HAP-1 (cell line): Measurements from ENCODE around the gene ELMO1.

ENCODE experiments used
- DNase-seq, 2 experiments: peaks; one replicate each; pipeline ENCODE4 v3.0.0-alpha.2; 2016 to 2020; ENCODE audit warnings: low spot score in 2 of 2
- H3K27me3 ChIP-seq: fragments of 250-450 bp; sonication (Bioruptor Pico); 2 replicates; pipeline ENCODE4 v1.5.1; 2020; ENCODE audit warnings: low read depth, mild to moderate bottlenecking, moderate library complexity
- H3K36me3 ChIP-seq: fragments of 250-450 bp; sonication (Bioruptor Pico); replicated peaks from 2 replicates; pipeline ENCODE4 v1.5.1; 2020; ENCODE audit warnings: mild to moderate bottlenecking
- H3K4me1 ChIP-seq: fragments of 250-450 bp; sonication (Bioruptor Pico); 2 replicates; pipeline ENCODE4 v1.5.1; 2020; ENCODE audit warnings: mild to moderate bottlenecking
- H3K4me3 ChIP-seq: fragments of 250-450 bp; sonication (Bioruptor Pico); 2 replicates; pipeline ENCODE4 v1.5.1; 2020; ENCODE audit warnings: mild to moderate bottlenecking, moderate library complexity
- H3K9me3 ChIP-seq: fragments of 250-450 bp; sonication (Bioruptor Pico); 2 replicates; pipeline ENCODE4 v1.5.1; 2020; ENCODE audit warnings: mild to moderate bottlenecking, moderate library complexity
- in situ Hi-C: fragments of 300-500 bp; cut with MboI; formaldehyde crosslinking; loops from 3 replicates; pipeline ENCODE4 v1.14.3; 2020; ENCODE audit warnings: low sequenced_read_pairs, inconsistent platforms, mixed read lengths

The ELMO1 gene

GRCh38 chr7:37372750-37373149 lies 75.9 kb downstream of the ELMO1 start:
- H3K36me3 ChIP-seq = no peaks in the 10 kb centered on the region
- H3K27me3 ChIP-seq = no peaks in the 10 kb centered on the region
- no peaks in the 10 kb centered on the region for H3K9me3 ChIP-seq
- no peaks in the 10 kb centered on the region for H3K4me1 ChIP-seq
- H3K4me3 ChIP-seq = no peak overlapping the region
- in situ Hi-C loops = no loop called here
- no peak for DNase-seq

GRCh38 chr7:37371755-37372154 lies 76.9 kb downstream of the ELMO1 start:
- H3K27me3 ChIP-seq = no peaks in the 10 kb centered on the region
- in situ Hi-C loops = no loop called here
- H3K9me3 ChIP-seq = no peaks in the 10 kb centered on the region
- H3K4me3 ChIP-seq = no peak overlapping the region
- no peaks in the 10 kb centered on the region for H3K4me1 ChIP-seq
- no peak for DNase-seq
- no peaks in the 10 kb centered on the region for H3K36me3 ChIP-seq

GRCh38 chr7:37369906-37370305 lies 78.8 kb downstream of the ELMO1 start:
- Histone ChIP-seq H3K36me3 (no peaks in the 10 kb centered on the region), H3K9me3 (no peaks in the 10 kb centered on the region), H3K4me3 (no peak overlapping the region), H3K4me1 (no peaks in the 10 kb centered on the region), H3K27me3 (no peaks in the 10 kb centered on the region)
- no peak for DNase-seq
- in situ Hi-C loops = no loop called here

- Histone ChIP-seq H3K9me3 (no peaks in the 10 kb centered on the region), H3K36me3 (no peaks in the 10 kb centered on the region), H3K4me3 (no peak overlapping the region), H3K27me3 (no peaks in the 10 kb centered on the region), H3K4me1 (no peaks in the 10 kb centered on the region)
- in situ Hi-C loops = no loop called here
- DNase-seq = no peak
These were observed 80.1 kb downstream of the ELMO1 start for GRCh38 chr7:37368540-37368939.

- no peak for DNase-seq
- no peaks in the 10 kb centered on the region for H3K27me3 ChIP-seq
- no peaks in the 10 kb centered on the region for H3K36me3 ChIP-seq
- H3K4me1 ChIP-seq = no peaks in the 10 kb centered on the region
- in situ Hi-C loops = no loop called here
- H3K9me3 ChIP-seq = no peaks in the 10 kb centered on the region
- no peak overlapping the region for H3K4me3 ChIP-seq
These were observed 81.7 kb downstream of the ELMO1 start for GRCh38 chr7:37367010-37367409.

GRCh38 chr7:37366445-37366844 lies 82.2 kb downstream of the ELMO1 start:
- no peaks in the 10 kb centered on the region for H3K27me3 ChIP-seq
- no peak for DNase-seq
- in situ Hi-C loops = no loop called here

GRCh38 chr7:37365405-37365804 lies 83.3 kb downstream of the ELMO1 start:
- in situ Hi-C loops = no loop called here
- no peak for DNase-seq
- no peak overlapping the region for H3K4me3 ChIP-seq
- no peaks in the 10 kb centered on the region for H3K36me3 ChIP-seq
- H3K4me1 ChIP-seq = no peaks in the 10 kb centered on the region
- no peaks in the 10 kb centered on the region for H3K9me3 ChIP-seq
- no peaks in the 10 kb centered on the region for H3K27me3 ChIP-seq

More at GRCh38 chr7:37366445-37366844, 82.2 kb downstream of the ELMO1 start:
- H3K9me3 ChIP-seq = no peaks in the 10 kb centered on the region
- H3K36me3 ChIP-seq = no peaks in the 10 kb centered on the region
- no peaks in the 10 kb centered on the region for H3K4me1 ChIP-seq
- H3K4me3 ChIP-seq = no peak overlapping the region

- in situ Hi-C loops = no loop called here
- DNase-seq = no peak
- H3K4me3 ChIP-seq = no peak overlapping the region
- no peaks in the 10 kb centered on the region for H3K9me3 ChIP-seq
- no peaks in the 10 kb centered on the region for H3K4me1 ChIP-seq
- no peaks in the 10 kb centered on the region for H3K36me3 ChIP-seq
- no peaks in the 10 kb centered on the region for H3K27me3 ChIP-seq
These were observed 83.8 kb downstream of the ELMO1 start for GRCh38 chr7:37364856-37365255.

- Histone ChIP-seq H3K4me1 (no peaks in the 10 kb centered on the region), H3K9me3 (no peaks in the 10 kb centered on the region), H3K27me3 (no peaks in the 10 kb centered on the region), H3K36me3 (no peaks in the 10 kb centered on the region), H3K4me3 (no peak overlapping the region)
- no peak for DNase-seq
- in situ Hi-C loops = no loop called here
These were observed 84.8 kb downstream of the ELMO1 start for GRCh38 chr7:37363536-37364491.

- Histone ChIP-seq H3K27me3 (no peaks in the 10 kb centered on the region), H3K36me3 (no peaks in the 10 kb centered on the region), H3K4me1 (no peaks in the 10 kb centered on the region), H3K9me3 (no peaks in the 10 kb centered on the region), H3K4me3 (no peak overlapping the region)
- DNase-seq = no peak
- in situ Hi-C loops = no loop called here
These were observed 85.9 kb downstream of the ELMO1 start for GRCh38 chr7:37362802-37363201.

- Histone ChIP-seq H3K9me3 (no peaks in the 10 kb centered on the region), H3K4me3 (no peak overlapping the region), H3K36me3 (no peaks in the 10 kb centered on the region), H3K4me1 (no peaks in the 10 kb centered on the region), H3K27me3 (no peaks in the 10 kb centered on the region)
- DNase-seq = no peak
- in situ Hi-C loops = no loop called here
These were observed 88.2 kb downstream of the ELMO1 start for GRCh38 chr7:37360484-37360883.

GRCh38 chr7:37359662-37360444 lies 88.8 kb downstream of the ELMO1 start:
- H3K27me3 ChIP-seq = no peaks in the 10 kb centered on the region
- H3K9me3 ChIP-seq = no peaks in the 10 kb centered on the region
- no peak overlapping the region for H3K4me3 ChIP-seq
- in situ Hi-C loops = no loop called here
- no peaks in the 10 kb centered on the region for H3K36me3 ChIP-seq
- no peak for DNase-seq
- no peaks in the 10 kb centered on the region for H3K4me1 ChIP-seq

- Histone ChIP-seq H3K36me3 (no peaks in the 10 kb centered on the region), H3K27me3 (no peaks in the 10 kb centered on the region), H3K4me1 (no peaks in the 10 kb centered on the region), H3K9me3 (no peaks in the 10 kb centered on the region), H3K4me3 (no peak overlapping the region)
- in situ Hi-C loops = no loop called here
- no peak for DNase-seq
These were observed 89.5 kb downstream of the ELMO1 start for GRCh38 chr7:37359180-37359579.

GRCh38 chr7:37357637-37357996 lies 91.0 kb downstream of the ELMO1 start:
- no peaks in the 10 kb centered on the region for H3K36me3 ChIP-seq
- 0 out of 2 replicates have a peak, but pooled peaks cover 1% of the 10 kb centered on the region for H3K27me3 ChIP-seq
- no peak overlapping the region for H3K4me3 ChIP-seq
- H3K9me3 ChIP-seq = no peaks in the 10 kb centered on the region
- no peaks in the 10 kb centered on the region for H3K4me1 ChIP-seq
- DNase-seq = no peak
- in situ Hi-C loops = no loop called here
